ENCODE data around the gene GRAP. TPM values are rescaled to one million over a fixed set of nuclear protein-coding genes. Genes with fewer than 3 reads are reported as not detected.

GRAP gene
- total RNA-seq, 4 donors from 2014 or later = 2.6 to 13.2 (median 6.8) TPM

GRCh38 chr17:18985475-18985874 lies 61.3 kb downstream of the GRAP start:
- DNase-seq (ENCODE audit: low spot score) (no peak), ATAC-seq (ENCODE audit: low FRiP score) (no peak)
- no peak for TF ChIP-seq CTCF (IDR thresholded peaks at IDR 0.05)

GRCh38 chr17:18984273-18985114 lies 62.3 kb downstream of the GRAP start:
- ATAC-seq (ENCODE audit: low FRiP score) = no peak
- no peak for TF ChIP-seq CTCF (IDR thresholded peaks at IDR 0.05)

GRCh38 chr17:18981642-18982424 lies 64.9 kb downstream of the GRAP start:
- no peak for TF ChIP-seq CTCF (IDR thresholded peaks at IDR 0.05)
- DNase-seq (ENCODE audit: low spot score) (no peak), ATAC-seq (ENCODE audit: low FRiP score) (no peak)

More at GRCh38 chr17:18984273-18985114, 62.3 kb downstream of the GRAP start:
- no peak for DNase-seq (ENCODE audit: low spot score)

- ATAC-seq (ENCODE audit: low FRiP score) (no peak), DNase-seq (ENCODE audit: low spot score) (no peak)
- no peak for TF ChIP-seq CTCF (IDR thresholded peaks at IDR 0.05)
Observed at GRCh38 chr17:18981335-18981641, 65.5 kb downstream of the GRAP start.

- TF ChIP-seq CTCF (IDR thresholded peaks at IDR 0.05) = no peak
- DNase-seq (ENCODE audit: low spot score) = no peak
- ATAC-seq (ENCODE audit: low FRiP score) = no peak
Observed at GRCh38 chr17:18980682-18981334, 65.9 kb downstream of the GRAP start.

- no peak for DNase-seq (ENCODE audit: low spot score)
- no peak for ATAC-seq (ENCODE audit: low FRiP score)
- TF ChIP-seq CTCF (IDR thresholded peaks at IDR 0.05) = no peak
Observed at GRCh38 chr17:18978655-18979054, 68.1 kb downstream of the GRAP start.
